NCI-H128 (cell line): ENCODE results near the gene LY86.

ENCODE experiments used
- DNase-seq: peaks from one replicate; lab custom pipeline; 2025; ENCODE audit not compliant: unreplicated experiment; lab: John Stamatoyannopoulos, UW

Gene LY86

DNA sequence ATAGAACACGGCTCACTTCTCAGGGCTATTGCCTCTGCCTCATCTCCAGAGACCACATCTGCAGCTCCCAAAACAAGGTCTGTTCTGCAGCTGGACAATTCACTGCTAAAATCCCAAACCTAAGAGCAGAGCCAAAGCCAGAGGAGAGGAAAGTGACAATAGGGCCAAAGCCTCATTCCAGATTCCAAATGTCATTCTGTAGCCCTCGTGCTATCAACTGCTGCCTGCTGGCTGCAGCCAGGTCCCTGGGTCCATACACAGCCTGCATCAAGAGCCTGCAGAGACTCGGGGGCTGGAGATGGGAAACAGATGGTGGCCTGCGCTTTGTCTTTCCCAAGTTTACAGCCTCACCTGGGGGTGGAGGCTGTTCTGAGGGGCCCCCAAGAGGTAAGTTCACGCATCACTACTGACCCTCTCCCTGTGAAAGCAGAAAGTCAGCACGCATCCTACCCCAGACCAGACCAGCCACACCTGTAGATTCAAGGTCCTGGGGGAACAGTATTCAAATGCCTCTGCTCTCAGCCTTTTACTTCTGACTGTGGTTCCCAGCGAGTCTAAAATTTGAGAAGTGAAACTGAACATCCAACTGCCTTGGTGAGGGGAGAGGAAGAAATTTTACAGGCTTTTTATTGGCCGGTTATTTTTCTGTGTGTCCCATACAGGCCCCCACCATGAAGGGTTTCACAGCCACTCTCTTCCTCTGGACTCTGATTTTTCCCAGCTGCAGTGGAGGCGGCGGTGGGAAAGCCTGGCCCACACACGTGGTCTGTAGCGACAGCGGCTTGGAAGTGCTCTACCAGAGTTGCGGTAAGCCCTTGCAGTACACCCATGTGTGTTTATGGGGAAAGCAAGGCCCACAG, at the start of gene LY86:
LY86 (plus strand) TSS at position 657 of the 860 bp plus-strand sequence; CDS start at position 672, 15 bp downstream.
- no peak for DNase-seq

DNA sequence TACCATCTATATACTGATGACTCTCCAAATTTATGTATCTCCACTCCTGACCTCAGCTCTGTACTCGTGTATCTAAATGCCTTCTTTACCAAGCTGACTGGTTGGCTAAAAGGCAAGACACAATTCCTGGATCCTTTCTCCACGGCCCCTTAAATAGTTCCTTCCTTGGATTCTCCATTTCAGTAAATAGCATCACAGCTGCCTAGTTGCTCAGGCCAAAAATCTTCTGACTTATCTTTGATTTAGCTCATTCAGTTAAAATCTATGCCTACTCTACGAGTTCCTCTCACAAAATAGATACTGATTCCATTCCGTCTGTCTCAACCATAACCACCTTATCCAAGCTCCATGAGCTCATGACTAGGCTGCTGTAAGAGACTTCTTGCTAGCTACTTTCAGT, 49.5 kb upstream of the LY86 start:
- no peak for DNase-seq

GRCh38 chr6:6542357-6542756, 46.2 kb upstream of the LY86 start:
- no peak for DNase-seq

- no peak for DNase-seq
Observed at GRCh38 chr6:6543181-6543879, 45.2 kb upstream of the LY86 start.

- no peak for DNase-seq
Observed at GRCh38 chr6:6545616-6546317, 42.8 kb upstream of the LY86 start.

- no peak for DNase-seq
Observed at GRCh38 chr6:6546318-6547109, 42.0 kb upstream of the LY86 start.

DNA sequence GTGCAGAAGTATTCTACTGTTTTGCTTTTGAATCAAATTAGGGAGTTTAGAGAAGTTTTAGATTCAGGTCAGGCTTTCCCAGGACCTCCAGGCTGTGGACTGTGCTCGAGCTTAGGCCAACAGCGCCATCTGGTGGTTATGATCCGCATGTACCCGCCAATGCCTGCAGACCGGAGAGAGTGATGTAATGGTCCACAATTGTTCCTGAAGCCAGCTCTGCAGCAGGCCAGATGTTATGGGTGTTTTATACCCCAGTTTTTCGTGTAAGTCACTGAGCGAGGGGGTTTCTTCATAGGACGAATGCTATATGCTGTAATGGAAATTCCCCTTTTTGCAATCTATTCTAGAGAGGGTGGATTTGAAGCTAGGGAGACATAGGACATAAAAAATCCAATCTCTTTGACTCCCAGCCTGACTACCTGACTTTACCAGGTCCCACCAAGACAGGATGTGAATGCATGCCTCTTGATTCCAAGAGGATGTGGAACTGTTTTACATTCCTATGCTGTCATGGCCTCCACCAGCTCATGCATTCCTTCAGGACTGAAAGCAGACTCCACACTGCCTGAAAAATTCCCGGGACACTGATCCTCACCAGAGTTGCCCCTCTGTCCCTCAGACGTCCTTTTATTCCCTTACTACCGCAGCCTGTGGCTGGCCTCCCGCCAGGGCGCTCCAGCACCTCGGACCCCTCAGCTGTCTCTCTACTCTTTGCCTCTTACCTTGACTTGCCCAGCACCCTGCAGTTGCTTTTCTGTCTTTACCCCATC, 41.2 kb upstream of the LY86 start:
- peak; percentile 56 for DNase-seq

DNA sequence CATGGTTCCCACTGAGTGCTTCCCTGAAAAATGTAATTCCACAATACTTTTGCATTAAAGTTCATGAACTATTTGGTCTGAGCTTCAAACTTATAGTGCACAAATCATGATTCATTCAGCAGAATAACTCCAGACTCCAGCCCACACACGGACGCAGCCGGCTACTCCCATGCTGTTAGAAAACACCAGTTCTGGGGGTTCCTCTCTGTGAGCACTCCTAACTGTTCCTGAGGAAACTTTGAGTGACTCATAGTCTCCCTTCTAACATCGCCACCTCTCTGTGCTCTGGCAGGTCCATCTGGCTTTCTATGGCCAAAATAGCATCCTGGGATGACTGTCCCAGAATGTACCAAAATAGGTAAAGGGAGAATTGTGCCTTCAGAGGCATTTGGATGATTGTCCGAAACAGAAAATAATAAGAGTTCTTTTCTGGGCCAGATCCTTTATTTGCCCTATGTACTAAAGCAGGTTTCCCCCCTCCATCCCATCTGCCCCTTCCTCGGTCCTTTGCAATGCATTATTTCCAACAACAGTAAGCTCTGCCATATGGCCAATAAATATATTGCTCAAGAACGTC, 32.3 kb upstream of the LY86 start:
- DNase-seq = no peak

- peak; percentile 10 for DNase-seq
Observed at GRCh38 chr6:6556738-6557503, 31.6 kb upstream of the LY86 start.

DNA sequence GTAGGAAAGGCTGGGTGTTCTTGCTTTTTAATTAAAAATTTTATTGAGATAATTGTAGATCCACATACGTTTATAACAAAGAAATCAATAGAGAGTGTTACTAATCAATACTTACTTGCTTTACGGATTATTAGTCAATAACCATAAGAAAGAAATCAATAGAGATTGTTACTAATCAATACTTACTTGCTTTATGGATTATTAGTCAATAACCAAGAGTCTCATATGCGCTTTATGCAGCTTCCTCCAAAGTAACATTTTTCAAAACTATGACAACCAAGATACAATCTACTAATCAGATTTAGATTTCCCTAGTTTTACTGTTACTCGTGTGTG, 31.0 kb upstream of the LY86 start:
- no peak for DNase-seq

DNA sequence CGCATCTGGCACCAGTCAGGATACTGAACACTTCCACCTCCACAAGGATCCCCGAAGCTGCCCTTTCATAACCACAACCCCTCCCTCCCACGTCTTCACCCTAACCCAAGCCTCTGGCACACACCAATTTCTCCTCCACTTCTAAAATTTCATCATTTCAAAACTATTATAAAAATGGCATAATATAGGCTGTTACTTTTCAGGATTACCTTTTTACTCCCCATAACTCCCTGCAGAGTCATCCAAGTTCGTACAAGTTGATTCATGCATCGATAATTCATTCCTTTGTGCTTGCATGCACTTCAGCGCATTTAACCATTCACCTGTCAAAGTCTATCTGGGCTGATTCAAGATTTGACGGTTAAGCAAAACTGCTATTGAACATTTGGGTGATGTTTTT, 30.6 kb upstream of the LY86 start:
- no peak for DNase-seq

DNA sequence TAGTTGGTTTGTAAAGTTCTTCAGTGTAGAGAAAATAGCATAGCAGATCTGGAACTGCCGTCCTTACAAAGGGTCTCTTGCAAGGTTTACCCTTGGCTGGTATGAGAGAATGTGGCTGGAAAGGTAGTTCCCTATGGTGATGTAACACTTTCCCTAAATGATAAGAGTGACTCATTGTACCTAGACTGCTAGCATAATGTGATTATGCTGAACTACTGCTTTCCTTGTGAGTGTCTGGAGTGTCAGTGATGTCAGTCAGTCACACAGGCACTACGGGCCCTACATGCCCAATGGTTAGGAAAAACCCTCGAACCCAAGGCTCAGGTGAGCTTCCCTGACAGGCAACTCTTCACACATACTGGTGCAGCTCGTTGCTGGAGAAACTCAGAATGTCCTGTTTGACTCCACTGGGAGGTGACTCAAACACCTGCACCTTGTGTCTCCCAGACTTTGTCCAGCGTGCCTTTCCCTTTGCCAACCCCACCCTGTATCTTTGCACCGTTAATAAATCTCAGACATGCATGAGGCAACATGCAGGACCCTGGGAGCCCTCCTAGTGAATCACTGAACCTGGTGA, 28.4 kb upstream of the LY86 start:
- DNase-seq = no peak

DNA sequence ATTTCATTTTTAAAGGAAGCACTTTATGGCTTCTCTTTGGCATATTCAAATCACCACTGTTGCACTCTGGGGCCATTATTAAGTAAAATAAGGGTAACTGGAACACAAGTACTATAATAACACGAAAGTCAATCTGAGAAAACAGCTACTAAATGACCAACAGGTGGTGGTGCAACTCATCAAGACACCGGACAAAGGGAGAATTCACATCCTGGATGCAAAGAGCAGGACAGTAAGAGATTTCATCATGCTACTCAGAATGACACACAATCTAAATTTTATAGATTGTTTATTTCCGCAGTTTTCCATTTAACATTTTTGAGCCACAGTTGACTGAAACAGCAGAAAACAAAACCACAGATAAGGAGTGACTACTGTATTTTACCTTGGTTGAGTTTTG, 27.6 kb upstream of the LY86 start:
- no peak for DNase-seq

DNA sequence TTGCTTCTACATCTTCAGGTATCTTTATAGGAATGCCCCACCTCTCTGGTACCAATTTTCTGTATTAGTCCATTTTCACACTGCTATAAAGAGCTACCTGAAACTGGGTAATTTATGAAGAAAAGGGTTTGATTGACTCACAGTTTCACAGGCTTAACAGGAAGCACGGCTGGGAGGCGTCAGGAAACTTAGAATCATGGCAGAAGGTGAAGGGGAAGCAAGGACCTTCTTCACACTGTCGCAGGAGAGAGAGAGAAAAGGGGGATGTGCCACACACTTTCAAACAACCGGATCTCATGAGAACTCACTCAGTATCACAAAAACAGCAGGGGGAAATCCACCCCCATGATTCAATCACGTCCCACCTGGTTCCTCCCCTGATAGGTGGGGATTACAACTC, 24.4 kb upstream of the LY86 start:
- no peak for DNase-seq

GRCh38 chr6:6565069-6565468, 23.5 kb upstream of the LY86 start:
- DNase-seq = no peak

- DNase-seq = no peak
Observed at GRCh38 chr6:6565488-6565887, 23.0 kb upstream of the LY86 start.

DNA sequence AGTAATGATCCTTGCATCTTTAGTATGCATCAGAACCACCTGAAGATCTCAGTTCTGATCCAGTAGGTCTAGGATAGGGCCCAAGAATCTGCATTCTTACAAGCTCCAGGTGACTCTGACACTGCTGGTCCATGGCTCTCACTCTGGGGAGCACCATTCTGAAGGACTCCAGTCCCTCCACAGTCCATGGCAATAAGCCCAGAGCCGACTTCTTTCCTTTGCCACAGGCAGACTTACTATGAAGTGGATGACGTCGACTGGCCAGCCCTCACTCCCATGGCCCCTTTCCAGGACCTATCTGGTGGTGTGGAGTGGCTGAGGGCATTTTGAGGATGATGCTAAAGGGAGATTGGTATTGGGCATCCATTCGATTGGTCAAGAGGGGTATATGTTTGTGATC, 21.8 kb upstream of the LY86 start:
- DNase-seq = no peak

- no peak for DNase-seq
Observed at GRCh38 chr6:6569096-6569810, 19.3 kb upstream of the LY86 start.
